Lower lobe of right lung (tissue), 2 donors: ENCODE measurements around the gene ZFR2. TPM values are rescaled to one million over a fixed set of nuclear protein-coding genes. Genes with fewer than 3 reads are reported as not detected.
"Not testable (repeated sequence)": the region's sequence is repeated elsewhere in the genome, so short reads cannot be mapped to it uniquely, and the experiment has no call there.

ENCODE experiments used
- ATAC-seq, 2 donors: fragments of 200-7000 bp; cut with Tn5 transposase; one replicate each; pipeline ENCODE4 v1.9.1; 2020 to 2022; ENCODE audit warnings: mild to moderate bottlenecking in 2 of 2, moderate library complexity in 2 of 2
- DNase-seq: peaks from one replicate; pipeline ENCODE4 v3.0.0-alpha.2; 2020
- H3K27ac ChIP-seq: fragments of 200-600 bp; one replicate; pipeline ENCODE4 v1.8.0; 2022
- H3K27me3 ChIP-seq: fragments of 200-600 bp; one replicate; pipeline ENCODE4 v1.8.0; 2022; ENCODE audit warnings: low read depth
- H3K36me3 ChIP-seq: fragments of 200-600 bp; one replicate; pipeline ENCODE4 v1.8.0; 2022; ENCODE audit warnings: mild to moderate bottlenecking
- H3K4me1 ChIP-seq: fragments of 200-600 bp; one replicate; pipeline ENCODE4 v1.8.0; 2022
- H3K4me3 ChIP-seq: fragments of 200-600 bp; one replicate; pipeline ENCODE4 v1.8.0; 2022; ENCODE audit warnings: mild to moderate bottlenecking
- H3K9me3 ChIP-seq: fragments of 200-600 bp; one replicate; pipeline ENCODE4 v1.8.0; 2022
- intact Hi-C: fragments of 100-400 bp; cut with DNase I; formaldehyde crosslinking; loops from one replicate; pipeline ENCODE4 v1.11.0; 2022
- total RNA-seq: library from RNA; stranded (reverse); fragmentation: NEBNext Ultra II Directional; extraction: Animal tissue kit (Norgen Biotek cat#: 25700); gene quantifications from one replicate; pipeline ENCODE4 v1.2.1, GENCODE V29; 2021
- TF ChIP-seq, protein P1 (sequence below): fragments of 200-600 bp; IDR thresholded peaks from one replicate; pipeline ENCODE4 v1.8.0; 2022; ENCODE audit warnings: antibody characterized with exemption, mild to moderate bottlenecking
- donor health status: DM: no; HTN: yes; CAD: no; lungs with severe emphysema.

Gene ZFR2
- total RNA-seq, 1 donor from 2014 or later = 0.41 TPM

- Histone ChIP-seq H3K4me3 (no peak overlapping the region), H3K9me3 (no peaks in the 10 kb centered on the region), H3K4me1 (peaks cover 18% of the 10 kb centered on the region), H3K27me3 (no peaks in the 10 kb centered on the region), H3K36me3 (peaks cover 47% of the 10 kb centered on the region), H3K27ac (no peak overlapping the region)
- ATAC-seq = no peak
- DNase-seq = no peak
- TF ChIP-seq, protein P1, sequence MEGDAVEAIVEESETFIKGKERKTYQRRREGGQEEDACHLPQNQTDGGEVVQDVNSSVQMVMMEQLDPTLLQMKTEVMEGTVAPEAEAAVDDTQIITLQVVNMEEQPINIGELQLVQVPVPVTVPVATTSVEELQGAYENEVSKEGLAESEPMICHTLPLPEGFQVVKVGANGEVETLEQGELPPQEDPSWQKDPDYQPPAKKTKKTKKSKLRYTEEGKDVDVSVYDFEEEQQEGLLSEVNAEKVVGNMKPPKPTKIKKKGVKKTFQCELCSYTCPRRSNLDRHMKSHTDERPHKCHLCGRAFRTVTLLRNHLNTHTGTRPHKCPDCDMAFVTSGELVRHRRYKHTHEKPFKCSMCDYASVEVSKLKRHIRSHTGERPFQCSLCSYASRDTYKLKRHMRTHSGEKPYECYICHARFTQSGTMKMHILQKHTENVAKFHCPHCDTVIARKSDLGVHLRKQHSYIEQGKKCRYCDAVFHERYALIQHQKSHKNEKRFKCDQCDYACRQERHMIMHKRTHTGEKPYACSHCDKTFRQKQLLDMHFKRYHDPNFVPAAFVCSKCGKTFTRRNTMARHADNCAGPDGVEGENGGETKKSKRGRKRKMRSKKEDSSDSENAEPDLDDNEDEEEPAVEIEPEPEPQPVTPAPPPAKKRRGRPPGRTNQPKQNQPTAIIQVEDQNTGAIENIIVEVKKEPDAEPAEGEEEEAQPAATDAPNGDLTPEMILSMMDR = no peak
- intact Hi-C loops = no loop called here
Measured at GRCh38 chr19:3766520-3766919, 102.3 kb downstream of the ZFR2 start.

DNA sequence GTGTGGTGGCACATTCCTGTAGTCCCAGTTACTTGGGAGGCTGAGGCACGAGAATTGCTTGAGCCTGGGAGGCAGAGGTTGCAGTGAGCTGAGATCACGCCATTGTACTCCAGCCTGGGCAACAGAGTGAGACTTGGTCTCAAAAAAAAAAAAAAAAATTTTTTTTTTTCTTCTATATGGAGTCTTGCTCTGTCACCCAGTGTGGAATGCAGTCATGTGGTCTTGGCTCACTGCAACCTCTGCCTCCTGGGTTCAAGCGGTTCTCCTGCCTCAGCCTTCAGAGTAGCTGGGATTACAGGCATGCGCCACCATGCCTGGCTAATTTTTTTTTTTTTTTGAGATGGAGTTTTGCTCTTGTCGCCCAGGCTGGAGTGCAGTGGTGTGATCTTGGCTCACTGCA is 103.1 kb downstream of the ZFR2 start:
- H3K36me3 ChIP-seq = peaks cover 47% of the 10 kb centered on the region
- H3K27ac ChIP-seq, DNase-seq, intact Hi-C loops, H3K9me3 ChIP-seq, H3K4me3 ChIP-seq, ATAC-seq, H3K27me3 ChIP-seq: not testable (repeated sequence)
- H3K4me1 ChIP-seq = peaks cover 21% of the 10 kb centered on the region

- TF ChIP-seq, protein P1 = no peak
- no peak for DNase-seq
- no peak overlapping the region for H3K4me3 ChIP-seq
- peaks cover 47% of the 10 kb centered on the region for H3K36me3 ChIP-seq
- ATAC-seq = no peak
- H3K27ac ChIP-seq = no peak overlapping the region
- H3K27me3 ChIP-seq = no peaks in the 10 kb centered on the region
- intact Hi-C loops = no loop called here
- peaks cover 27% of the 10 kb centered on the region for H3K4me1 ChIP-seq
- H3K9me3 ChIP-seq = no peaks in the 10 kb centered on the region
Measured at GRCh38 chr19:3765121-3765520, 103.7 kb downstream of the ZFR2 start.

- Histone ChIP-seq H3K9me3 (no peaks in the 10 kb centered on the region), H3K4me1 (peaks cover 39% of the 10 kb centered on the region), H3K27ac (peak within 1 kb of the TSS; percentile 96), H3K36me3 (peaks cover 47% of the 10 kb centered on the region), H3K4me3 (peak within 1 kb of the TSS; percentile 90), H3K27me3 (no peaks in the 10 kb centered on the region)
- TF ChIP-seq, protein P1 = no peak
- intact Hi-C loops = no loop called here
- ATAC-seq = peak; percentile 95 to 97
- peak; percentile 100 for DNase-seq
Measured at GRCh38 chr19:3762501-3763459, 106.1 kb downstream of the ZFR2 start, which contains the start of gene MRPL54. MRPL54 (plus strand) TSS chr19:3762682; CDS start chr19:3762701, 19 bp downstream.

DNA sequence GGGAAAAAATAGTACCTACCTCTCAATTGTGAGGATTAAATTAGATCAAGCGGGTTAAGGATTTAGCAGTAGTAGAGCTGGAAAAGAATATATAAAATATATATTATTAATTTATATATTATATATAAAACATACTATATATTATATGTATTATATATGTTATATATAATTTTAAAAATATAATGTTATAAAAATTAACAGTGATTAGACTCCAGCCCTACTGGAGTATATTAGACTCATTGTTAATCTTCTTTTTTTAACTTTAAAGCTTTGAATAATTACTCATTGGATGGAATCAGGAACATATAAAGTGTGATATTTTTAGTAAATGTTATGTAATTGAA is 106.7 kb downstream of the ZFR2 start:
- Histone ChIP-seq H3K27me3 (no peaks in the 10 kb centered on the region), H3K4me1 (peaks cover 39% of the 10 kb centered on the region), H3K9me3 (no peaks in the 10 kb centered on the region), H3K4me3 (peak overlapping the region; percentile 90), H3K27ac (peak overlapping the region; percentile 96), H3K36me3 (peaks cover 47% of the 10 kb centered on the region)
- DNase-seq = no peak
- TF ChIP-seq, protein P1 = no peak
- no peak for ATAC-seq
- intact Hi-C loops = no loop called here
